C4-2B (cell line): ENCODE data around the gene FAM168A.
A peak's percentile ranks its signal among the peaks of the same experiment; 100 is the strongest.

ENCODE experiments used
- CTCF ChIP-seq: fragments of 450-650 bp; conservative IDR thresholded peaks from 2 replicates; pipeline ENCODE4 v1.5.1; 2017; ENCODE audit warnings: mild to moderate bottlenecking
- ZFX ChIP-seq: fragments of 450-650 bp; IDR thresholded peaks from 2 replicates; pipeline ENCODE4 v1.6.1; 2017

DNA sequence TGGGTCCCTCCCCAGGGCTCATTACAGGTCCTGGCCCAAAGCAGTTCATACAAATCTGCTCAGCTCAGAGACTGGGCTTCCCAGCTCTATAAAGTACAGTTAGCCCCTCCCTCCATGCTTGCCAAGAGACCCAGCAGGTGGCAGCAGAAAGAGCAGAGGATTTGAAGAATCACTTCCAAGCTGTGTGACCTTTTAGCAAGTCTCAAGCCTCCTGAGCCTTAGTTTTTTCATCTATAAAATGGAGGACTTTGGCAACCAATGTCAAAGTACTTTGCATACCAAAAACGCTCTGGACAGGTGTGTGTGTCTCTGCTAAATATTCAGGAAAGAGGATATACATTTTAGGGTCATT is 195.1 kb downstream of the FAM168A start:
- TF ChIP-seq CTCF (peak; percentile 28), ZFX (no peak)
